GM23338 (cell line): ENCODE data around the gene NAGA. TPM values are rescaled to one million over a fixed set of nuclear protein-coding genes. Genes with fewer than 3 reads are reported as not detected.

Source experiments
- ATAC-seq: fragments of 200-7000 bp; cut with Tn5 transposase; 3 replicates; pipeline ENCODE4 v1.9.1; 2020
- DNase-seq: peaks from one replicate; pipeline ENCODE4 v3.0.0-alpha.2; 2015; ENCODE audit warnings: low spot score
- H2AFZ ChIP-seq: fragments of 200-600 bp; sonication (generic); 2 replicates; pipeline ENCODE4 v1.8.0; 2016; ENCODE audit warnings: antibody characterized with exemption, mild to moderate bottlenecking, moderate library complexity
- H3F3A ChIP-seq: fragments of 200-600 bp; sonication (generic); replicated peaks from 2 replicates; pipeline ENCODE4 v1.8.0; 2017; ENCODE audit warnings: antibody characterized with exemption, mixed run types, low read depth
- H3K27ac ChIP-seq: fragments of 200-600 bp; sonication (generic); 2 replicates; pipeline ENCODE4 v1.6.1; 2016; ENCODE audit warnings: low read depth
- H3K27me3 ChIP-seq: fragments of 200-600 bp; sonication (generic); 2 replicates; pipeline ENCODE4 v1.8.0; 2016; ENCODE audit warnings: mild to moderate bottlenecking, mixed run types, moderate library complexity; ENCODE audit not compliant: insufficient read depth
- H3K36me3 ChIP-seq: fragments of 200-600 bp; sonication (generic); 2 replicates; pipeline ENCODE4 v1.8.0; 2016; ENCODE audit warnings: mild to moderate bottlenecking; ENCODE audit not compliant: insufficient read depth
- H3K4me1 ChIP-seq: fragments of 200-600 bp; sonication (generic); 2 replicates; pipeline ENCODE4 v1.8.0; 2016; ENCODE audit warnings: mild to moderate bottlenecking, moderate library complexity; ENCODE audit not compliant: insufficient read depth
- H3K4me2 ChIP-seq: fragments of 200-600 bp; sonication (generic); 2 replicates; pipeline ENCODE4 v1.7.1; 2017; ENCODE audit warnings: mixed run types
- H3K4me3 ChIP-seq: fragments of 200-600 bp; sonication (generic); 2 replicates; pipeline ENCODE4 v1.6.1; 2016; ENCODE audit warnings: mixed run types
- H3K79me2 ChIP-seq: fragments of 200-600 bp; sonication (generic); replicated peaks from 2 replicates; pipeline ENCODE4 v1.8.0; 2017; ENCODE audit warnings: mild to moderate bottlenecking; ENCODE audit not compliant: insufficient read depth
- H3K9me2 ChIP-seq: fragments of 200-600 bp; sonication (generic); 2 replicates; pipeline ENCODE4 v1.8.0; 2017; ENCODE audit not compliant: insufficient read depth
- H4K20me1 ChIP-seq: fragments of 200-600 bp; sonication (generic); replicated peaks from 2 replicates; pipeline ENCODE4 v1.8.0; 2017; ENCODE audit warnings: mild to moderate bottlenecking; ENCODE audit not compliant: insufficient read depth
- H3K27ac Mint-ChIP-seq: 2 replicates; pipeline ENCODE4 v1.8.0; 2020; ENCODE audit warnings: inconsistent platforms, mild to moderate bottlenecking, moderate library complexity, mixed read lengths
- H3K27me3 Mint-ChIP-seq: 3 replicates; pipeline ENCODE4 v1.8.0; 2022; ENCODE audit warnings: low read depth, mild to moderate bottlenecking, moderate library complexity, mixed read lengths, inconsistent platforms; ENCODE audit not compliant: insufficient read depth, poor library complexity
- H3K36me3 Mint-ChIP-seq: 3 replicates; pipeline ENCODE4 v1.8.0; 2021; ENCODE audit warnings: low read depth, mild to moderate bottlenecking, inconsistent platforms, moderate library complexity, mixed read lengths
- H3K4me1 Mint-ChIP-seq: 3 replicates; pipeline ENCODE4 v1.8.0; 2020; ENCODE audit warnings: mild to moderate bottlenecking, inconsistent platforms, mixed read lengths
- H3K4me3 Mint-ChIP-seq: 3 replicates; pipeline ENCODE4 v1.8.0; 2021; ENCODE audit warnings: moderate library complexity, mild to moderate bottlenecking, inconsistent platforms, mixed read lengths
- H3K9me3 Mint-ChIP-seq: 3 replicates; pipeline ENCODE4 v1.8.0; 2020; ENCODE audit warnings: moderate library complexity, mild to moderate bottlenecking, inconsistent platforms, mixed read lengths
- ETS1 ChIP-seq: IDR thresholded peaks from 2 replicates; pipeline ENCODE4 v1.6.1; 2016; ENCODE audit warnings: antibody characterized with exemption
- EZH2 ChIP-seq: fragments of 200-600 bp; sonication (generic); IDR thresholded peaks from one replicate; pipeline ENCODE4 v1.8.0; 2017; ENCODE audit warnings: antibody characterized with exemption, mild to moderate bottlenecking, low read depth; ENCODE audit not compliant: unreplicated experiment
- EZH2phosphoT487 ChIP-seq: fragments of 200-600 bp; sonication (generic); IDR thresholded peaks from one replicate; pipeline ENCODE4 v1.8.1; 2018; ENCODE audit warnings: antibody characterized with exemption; ENCODE audit not compliant: unreplicated experiment
- NANOG ChIP-seq: IDR thresholded peaks from 2 replicates; pipeline ENCODE4 v1.6.1; 2016; ENCODE audit warnings: antibody characterized with exemption, borderline replicate concordance
- POLR2AphosphoS5 ChIP-seq: IDR thresholded peaks from 2 replicates; pipeline ENCODE4 v1.6.1; 2016; ENCODE audit warnings: antibody characterized with exemption, low read depth
- STAT1 ChIP-seq: IDR thresholded peaks from one replicate; pipeline ENCODE4 v1.6.1; 2016; ENCODE audit warnings: antibody characterized with exemption; ENCODE audit not compliant: unreplicated experiment
- ZNF114 ChIP-seq: fragments of 250-450 bp; sonication (Bioruptor Pico); IDR thresholded peaks from 2 replicates; pipeline ENCODE4 v1.5.0; 2020; ENCODE audit warnings: mild to moderate bottlenecking, moderate library complexity
- ZNF331 ChIP-seq: fragments of 250-450 bp; sonication (Bioruptor Pico); IDR thresholded peaks from 2 replicates; pipeline ENCODE4 v1.5.0; 2020; ENCODE audit warnings: low read depth, mild to moderate bottlenecking, moderate library complexity
- ZNF462 ChIP-seq: fragments of 250-450 bp; sonication (Bioruptor Pico); IDR thresholded peaks from 2 replicates; pipeline ENCODE4 v1.5.0; 2020; ENCODE audit warnings: mild to moderate bottlenecking, moderate library complexity
- polyA plus RNA-seq: library from polyadenylated mRNA; unstranded; fragments of >200 nt; fragmentation: Nextera tagmentation; extraction: Ambion mirVana; gene quantifications from 2 replicates; pipeline ENCODE4 v1.2.1, GENCODE V29; 2016
- total RNA-seq: library from RNA; depleted of rRNA; stranded (reverse); fragments of >200 nt; shearing (Covaris generic); gene quantifications from 2 replicates; pipeline ENCODE4 v1.2.3, GENCODE V29; 2014

NAGA gene
- total and polyA plus RNA-seq, 2 experiments from 2014 or later, result 6.3 to 21.4 TPM

DNA sequence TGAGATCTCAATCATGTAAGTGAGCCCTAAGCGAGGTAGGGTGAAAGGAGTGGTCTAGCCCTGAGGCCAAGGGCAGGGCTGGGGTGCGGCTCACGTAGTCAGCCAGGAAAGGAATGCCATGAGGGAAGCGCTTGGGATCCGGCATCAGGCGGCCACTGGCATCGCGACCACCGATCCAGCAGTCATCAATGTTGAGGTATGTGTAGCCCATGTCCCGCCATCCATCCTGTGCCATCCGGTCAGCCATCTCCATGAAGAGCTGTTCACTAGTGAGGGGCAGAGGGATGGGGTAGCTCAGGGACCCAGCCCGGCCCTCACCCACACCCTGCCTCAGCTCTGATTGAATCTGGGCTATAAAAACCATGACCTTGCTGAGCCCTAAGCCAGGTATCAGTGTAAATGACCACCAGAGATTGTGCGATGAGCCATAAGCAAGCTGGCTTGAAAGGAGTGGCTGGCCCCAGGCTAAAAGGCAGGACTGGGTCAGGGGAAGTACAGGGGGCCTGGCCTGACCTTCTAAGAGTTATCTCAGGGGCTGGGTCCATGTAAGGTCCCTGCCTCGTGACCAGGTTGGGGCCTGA lies 2.9 kb downstream of the NAGA start (continued):
- no peak for TF ChIP-seq ZNF462 (CRISPR knock-in tag)
- TF ChIP-seq EZH2phosphoT487, result no peak
- no peak for TF ChIP-seq POLR2AphosphoS5

- no peak for DNase-seq
- Histone ChIP-seq H2AFZ (no peak overlapping the region), H3K27ac (no peak overlapping the region), H3F3A (peaks cover 14% of the 10 kb centered on the region), H3K4me3 (no peak overlapping the region), H3K9me2 (no peaks in the 10 kb centered on the region; the same call in 1 of the 2 replicates), H4K20me1 (no peaks in the 10 kb centered on the region), H3K27me3 (no peaks in the 10 kb centered on the region), H3K36me3 (peaks cover under 1% of the 10 kb centered on the region; the same call in 1 of the 2 replicates), H3K79me2 (no peaks in the 10 kb centered on the region), H3K4me1 (peaks cover 27% of the 10 kb centered on the region), H3K4me2 (no peak overlapping the region)
- no peak for ATAC-seq
- H3K4me3 Mint-ChIP-seq, result no peak overlapping the region
- H3K9me3 Mint-ChIP-seq, result peaks cover 6% of the 10 kb centered on the region; the same call in 2 of the 3 replicates
- H3K27me3 Mint-ChIP-seq, result peaks cover 25% of the 10 kb centered on the region
- H3K27ac Mint-ChIP-seq, result no peak overlapping the region
- peaks cover 52% of the 10 kb centered on the region for H3K36me3 Mint-ChIP-seq
- peaks cover 22% of the 10 kb centered on the region for H3K4me1 Mint-ChIP-seq
- TF ChIP-seq STAT1 (no peak), ZNF331 (no peak), EZH2phosphoT487 (no peak), NANOG (no peak), ETS1 (no peak), POLR2AphosphoS5 (no peak), ZNF114 (no peak), EZH2 (no peak)
Observed at GRCh38 chr22:42066937-42067336, 3.7 kb downstream of the NAGA start.
